HG02610 (cell line): ENCODE measurements around the gene MARCO.
A peak's percentile ranks its signal among the peaks of the same experiment; 100 is the strongest.

ENCODE experiments used
- ATAC-seq: cut with Tn5 transposase; IDR thresholded peaks from one replicate; pipeline ENCODE4 v1.9.1; 2021; ENCODE audit warnings: mild to moderate bottlenecking, moderate library complexity; ENCODE audit not compliant: unreplicated experiment

The MARCO gene

GRCh38 chr2:118973542-118973951 is 31.6 kb downstream of the MARCO start:
- ATAC-seq = no peak

- no peak for ATAC-seq
Observed at GRCh38 chr2:118974103-118974993, 32.4 kb downstream of the MARCO start.

DNA sequence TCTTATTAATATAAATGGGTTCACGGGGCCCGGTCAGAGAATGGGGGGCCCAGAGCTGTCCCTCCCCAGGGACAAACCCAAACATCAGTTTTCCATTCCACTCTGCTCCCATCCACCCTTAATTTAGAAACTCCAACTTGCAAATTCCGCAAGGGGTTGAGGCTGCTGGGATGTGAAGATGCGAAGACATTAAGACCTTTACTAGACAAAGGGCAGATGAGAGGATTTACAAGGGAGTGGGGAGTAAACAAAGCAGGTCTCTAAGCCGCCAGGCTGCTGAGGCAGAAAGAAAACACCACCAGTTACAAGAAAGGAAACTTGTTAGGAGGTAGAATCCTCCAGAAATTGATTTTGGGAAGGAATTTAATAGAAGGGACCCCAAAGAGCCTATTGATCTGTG is 33.1 kb downstream of the MARCO start:
- ATAC-seq = no peak

GRCh38 chr2:118978064-118978463 is 36.1 kb downstream of the MARCO start:
- ATAC-seq = no peak

DNA sequence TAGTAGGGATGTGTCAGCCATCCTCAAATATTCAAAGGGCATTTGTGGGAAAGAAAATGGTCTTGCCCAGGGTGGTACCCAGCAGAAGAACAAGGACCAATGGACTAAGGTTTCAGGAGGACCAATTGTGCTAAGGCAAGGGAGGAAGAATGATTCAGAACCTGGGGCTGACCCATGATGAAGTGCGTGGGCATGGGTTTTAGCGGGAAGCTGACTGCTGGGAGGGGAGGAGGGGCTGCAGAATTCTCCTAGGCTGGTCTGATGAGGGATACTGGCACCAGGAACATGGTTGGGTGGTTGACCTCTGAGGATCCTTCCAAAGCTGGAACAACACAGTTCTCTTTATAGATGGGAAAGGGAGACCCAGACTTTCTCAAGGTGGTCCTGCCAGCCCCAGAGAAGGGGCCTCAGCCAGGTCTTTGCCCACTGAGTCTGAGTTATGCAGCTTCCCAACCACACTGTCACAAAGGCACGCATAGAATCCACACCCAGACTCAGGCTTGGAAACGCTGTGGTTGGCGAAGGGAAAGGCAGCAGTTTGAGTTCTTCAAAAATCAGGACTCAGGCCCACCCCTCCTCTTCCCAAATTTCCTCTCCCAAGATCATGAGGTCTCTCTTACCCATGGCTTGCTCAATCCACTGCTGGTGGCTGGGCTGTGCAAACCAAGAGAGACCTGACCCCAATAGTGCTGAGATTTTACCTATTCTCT is 37.3 kb downstream of the MARCO start:
- ATAC-seq = no peak

DNA sequence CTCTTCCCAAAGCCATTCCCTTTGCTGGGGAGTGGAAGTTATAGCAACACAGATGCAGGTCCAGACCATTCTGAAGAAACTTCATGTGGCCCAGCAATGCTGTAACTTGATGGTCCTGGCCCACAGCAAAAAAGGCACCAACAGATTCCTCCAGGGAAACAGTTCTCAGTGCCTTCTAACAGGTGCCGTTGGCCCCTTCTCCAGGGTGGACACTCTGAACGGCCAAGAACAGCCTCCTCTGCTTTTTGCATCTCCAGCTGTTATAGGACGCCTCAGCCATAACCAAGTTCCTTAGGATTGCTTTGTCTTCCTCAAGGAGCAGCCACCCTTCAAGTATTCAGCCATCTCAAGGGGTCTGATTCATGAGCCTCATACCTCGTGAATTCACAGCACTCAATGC is 38.0 kb downstream of the MARCO start:
- no peak for ATAC-seq

GRCh38 chr2:118980573-118980972 is 38.6 kb downstream of the MARCO start:
- ATAC-seq = no peak

DNA sequence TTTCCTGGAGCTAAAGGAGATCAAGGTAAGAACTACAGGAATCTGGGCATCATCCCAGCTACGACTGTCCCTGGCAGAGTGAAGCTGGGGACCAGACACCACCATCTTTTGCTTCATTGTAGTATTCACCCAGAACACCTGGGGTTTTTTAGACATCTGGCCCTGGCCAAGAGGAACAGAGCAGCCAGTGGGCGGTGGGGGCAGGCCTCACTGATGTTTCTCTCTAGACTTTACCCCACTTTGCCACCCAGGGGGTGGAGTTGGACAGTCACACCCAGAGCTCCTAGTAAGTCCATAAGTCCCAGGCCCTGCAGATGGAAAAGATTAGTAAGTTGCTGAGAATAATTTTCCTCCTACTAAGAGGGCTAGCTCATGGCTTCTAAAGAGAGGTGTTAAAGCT is 39.6 kb downstream of the MARCO start:
- ATAC-seq = no peak

GRCh38 chr2:118982039-118982438 is 40.0 kb downstream of the MARCO start:
- ATAC-seq = no peak

DNA sequence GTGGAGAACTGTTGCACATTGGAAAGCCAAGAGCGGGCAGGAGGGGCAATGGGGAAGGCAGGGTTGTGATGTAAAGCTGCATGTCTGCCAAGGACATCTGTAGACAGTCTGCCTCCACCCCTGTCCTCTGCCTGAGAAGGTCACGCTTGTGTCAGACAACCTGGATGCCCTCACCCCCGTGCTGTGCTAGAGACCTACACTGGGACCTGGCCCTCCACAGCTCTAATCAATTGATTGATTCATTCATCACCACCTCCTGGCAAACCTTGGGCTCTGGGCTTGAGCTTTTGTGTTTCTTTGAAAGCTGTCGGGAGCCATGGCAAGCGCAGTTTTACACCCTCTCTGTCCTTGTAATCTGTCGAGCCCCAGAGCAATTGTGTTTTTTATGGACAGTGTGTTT is 41.1 kb downstream of the MARCO start:
- ATAC-seq = no peak

- no peak for ATAC-seq
Observed at GRCh38 chr2:118983915-118984314, 41.9 kb downstream of the MARCO start.

- ATAC-seq = peak; percentile 52
Observed at GRCh38 chr2:118986738-118987137, 44.7 kb downstream of the MARCO start.

DNA sequence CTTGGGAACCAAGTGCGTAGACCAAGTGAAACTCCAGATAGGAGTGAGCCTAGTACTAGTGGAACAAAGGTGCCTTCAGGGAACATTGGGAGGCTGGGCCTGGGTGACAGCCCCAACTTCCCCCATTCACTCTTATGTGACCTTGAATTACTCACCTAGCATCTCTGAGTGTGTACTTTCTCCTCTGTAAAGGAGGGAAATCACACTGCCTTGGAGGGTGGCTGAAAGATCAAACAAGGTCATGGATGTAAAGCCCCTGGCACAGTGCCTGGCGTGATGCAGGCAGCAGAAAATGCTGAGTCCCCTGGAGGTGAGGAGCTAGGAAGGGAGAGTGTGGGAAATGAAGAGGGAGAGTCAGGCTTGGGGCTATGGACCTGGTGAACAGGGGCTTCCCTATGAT is 45.9 kb downstream of the MARCO start:
- ATAC-seq = peak; percentile 65

- ATAC-seq = no peak
Observed at GRCh38 chr2:118988706-118989105, 46.7 kb downstream of the MARCO start.

DNA sequence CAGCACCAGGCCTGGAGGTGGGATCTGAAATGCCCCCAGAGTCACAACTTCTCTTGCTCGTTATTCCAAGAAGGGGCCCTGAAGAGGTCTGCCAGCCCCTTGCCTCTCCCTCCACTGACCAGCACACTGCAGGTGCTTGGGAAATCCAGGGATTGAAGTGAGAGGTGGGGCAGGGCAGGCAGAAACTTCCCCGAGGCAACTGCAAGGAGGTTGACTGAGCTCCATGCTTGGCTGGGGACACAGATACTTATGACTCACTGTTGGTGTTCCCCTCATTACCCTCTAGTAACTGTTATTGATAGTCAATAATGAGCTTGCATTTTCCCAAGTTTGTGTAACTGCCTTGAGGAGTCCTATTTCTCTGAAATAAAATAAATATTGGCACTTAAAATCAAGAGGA is 47.5 kb downstream of the MARCO start:
- peak; percentile 71 for ATAC-seq

DNA sequence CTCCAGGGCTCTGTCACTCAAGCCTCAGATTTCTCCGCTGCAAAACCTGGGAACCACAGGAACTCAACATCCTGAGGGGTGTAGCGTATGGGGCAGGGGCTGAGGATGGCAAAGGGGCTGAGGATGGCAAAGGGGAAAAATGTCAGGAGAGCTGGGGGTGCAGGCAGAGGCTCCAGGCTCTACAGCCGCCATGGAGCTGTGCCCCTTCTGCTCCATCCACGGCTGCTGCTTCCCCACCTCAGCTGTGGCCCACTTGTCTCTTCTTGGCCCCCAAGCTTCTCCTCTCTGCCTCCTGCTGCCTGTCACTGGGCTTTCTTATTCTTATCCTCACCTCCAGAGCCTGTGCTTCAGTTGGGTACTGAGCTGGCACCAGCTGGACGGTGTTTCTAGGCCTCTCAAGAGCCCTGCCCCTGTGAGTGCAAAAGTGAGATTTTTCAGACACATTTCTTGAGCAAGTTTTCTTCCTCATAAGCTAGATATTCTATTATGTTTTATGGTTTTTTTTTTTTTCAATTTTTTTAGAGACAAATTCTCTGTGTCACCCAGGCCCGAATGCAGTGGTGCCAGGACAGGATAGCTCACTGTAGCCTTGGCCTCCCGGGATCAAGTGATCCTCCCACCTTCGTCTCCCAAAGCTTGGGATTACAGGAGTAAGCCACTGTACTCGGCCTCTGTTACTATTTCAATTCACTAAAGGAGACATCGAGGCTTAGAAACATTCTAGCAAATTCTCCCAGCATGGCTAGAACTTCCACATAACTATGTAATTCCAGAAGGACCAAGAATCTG is 49.0 kb downstream of the MARCO start:
- ATAC-seq = no peak

GRCh38 chr2:118991554-118991953 is 49.6 kb downstream of the MARCO start:
- ATAC-seq = no peak

- no peak for ATAC-seq
Observed at GRCh38 chr2:118992740-118993391, 50.9 kb downstream of the MARCO start.

DNA sequence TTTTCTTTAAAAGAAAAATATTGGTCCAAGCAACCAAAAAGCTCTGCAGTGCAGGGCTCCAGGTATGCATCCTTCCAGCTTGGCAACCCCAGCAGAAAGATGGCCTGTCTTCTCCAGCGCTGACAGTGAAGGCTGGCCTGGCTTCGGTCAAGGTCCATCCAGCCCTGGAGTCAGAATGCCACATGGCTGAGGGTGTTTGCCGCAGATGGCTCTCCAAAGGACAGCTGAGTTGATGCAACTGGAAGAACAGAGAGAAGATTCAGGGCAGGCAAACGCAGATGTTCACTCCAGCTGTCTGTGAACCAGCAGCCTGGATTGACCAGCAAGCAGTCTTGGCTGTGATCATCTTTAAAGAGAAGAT is 51.4 kb downstream of the MARCO start:
- ATAC-seq = no peak

DNA sequence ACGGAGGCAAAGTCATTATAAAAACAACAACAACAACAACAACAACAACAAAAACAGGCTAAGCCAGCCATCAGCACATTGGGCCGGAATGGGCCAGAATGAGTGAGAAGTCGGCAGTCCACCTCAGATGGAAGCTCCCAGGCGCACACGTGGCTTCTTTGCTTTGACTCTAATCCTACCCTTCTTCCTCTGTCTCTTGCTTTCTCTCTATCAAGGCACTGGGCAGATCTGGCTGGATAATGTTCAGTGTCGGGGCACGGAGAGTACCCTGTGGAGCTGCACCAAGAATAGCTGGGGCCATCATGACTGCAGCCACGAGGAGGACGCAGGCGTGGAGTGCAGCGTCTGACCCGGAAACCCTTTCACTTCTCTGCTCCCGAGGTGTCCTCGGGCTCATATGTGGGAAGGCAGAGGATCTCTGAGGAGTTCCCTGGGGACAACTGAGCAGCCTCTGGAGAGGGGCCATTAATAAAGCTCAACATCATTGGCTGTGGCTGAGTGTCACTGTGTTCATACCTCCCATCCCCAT is 52.2 kb downstream of the MARCO start:
- ATAC-seq = no peak

- no peak for ATAC-seq
Observed at GRCh38 chr2:118994778-118995177, 52.8 kb downstream of the MARCO start.
